ENCODE data around the gene ZNF439.

DNA sequence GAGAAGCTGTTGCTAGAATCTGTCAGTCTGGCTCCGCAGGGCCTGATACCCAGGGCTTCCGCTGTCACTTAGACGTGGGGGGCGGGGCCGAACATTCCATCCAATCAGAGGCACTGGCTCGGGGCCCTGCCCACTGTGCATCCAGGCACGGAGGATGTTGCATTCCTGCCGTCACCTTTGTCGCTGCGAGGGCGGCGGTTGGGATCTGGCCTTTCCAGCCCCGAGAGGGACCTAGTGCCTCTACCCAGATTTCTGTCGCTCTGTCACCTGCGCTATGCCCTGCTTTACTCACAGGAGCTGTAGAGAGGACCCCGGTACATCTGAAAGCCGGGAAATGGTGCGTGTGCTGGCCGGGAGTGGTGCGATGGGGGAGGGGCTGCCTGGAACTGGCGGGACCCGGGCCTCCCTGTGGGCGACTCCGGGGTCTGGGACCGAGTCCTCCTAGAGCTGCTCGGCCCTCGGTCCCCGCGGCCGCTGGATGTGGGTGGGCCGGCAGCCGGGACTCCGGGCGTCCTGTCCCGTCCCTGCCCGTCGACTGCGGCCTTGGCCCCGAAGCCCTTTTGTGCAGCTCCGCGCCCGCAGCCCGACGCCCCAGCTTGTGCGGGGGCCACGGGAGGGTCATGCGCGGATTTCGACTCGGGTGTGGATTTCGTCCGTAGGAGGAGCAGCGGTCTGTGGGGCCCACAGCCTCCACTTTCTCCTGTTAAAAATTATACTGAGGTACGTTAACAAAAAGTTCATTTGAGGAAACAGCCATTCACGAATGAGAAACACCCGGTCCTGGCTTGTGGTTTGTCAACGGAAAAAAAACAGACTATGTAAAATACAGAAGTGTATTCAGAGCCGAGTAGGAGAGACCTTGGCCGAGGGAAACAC is at the start of gene ZNF439:
- TF ChIP-seq, protein P1, sequence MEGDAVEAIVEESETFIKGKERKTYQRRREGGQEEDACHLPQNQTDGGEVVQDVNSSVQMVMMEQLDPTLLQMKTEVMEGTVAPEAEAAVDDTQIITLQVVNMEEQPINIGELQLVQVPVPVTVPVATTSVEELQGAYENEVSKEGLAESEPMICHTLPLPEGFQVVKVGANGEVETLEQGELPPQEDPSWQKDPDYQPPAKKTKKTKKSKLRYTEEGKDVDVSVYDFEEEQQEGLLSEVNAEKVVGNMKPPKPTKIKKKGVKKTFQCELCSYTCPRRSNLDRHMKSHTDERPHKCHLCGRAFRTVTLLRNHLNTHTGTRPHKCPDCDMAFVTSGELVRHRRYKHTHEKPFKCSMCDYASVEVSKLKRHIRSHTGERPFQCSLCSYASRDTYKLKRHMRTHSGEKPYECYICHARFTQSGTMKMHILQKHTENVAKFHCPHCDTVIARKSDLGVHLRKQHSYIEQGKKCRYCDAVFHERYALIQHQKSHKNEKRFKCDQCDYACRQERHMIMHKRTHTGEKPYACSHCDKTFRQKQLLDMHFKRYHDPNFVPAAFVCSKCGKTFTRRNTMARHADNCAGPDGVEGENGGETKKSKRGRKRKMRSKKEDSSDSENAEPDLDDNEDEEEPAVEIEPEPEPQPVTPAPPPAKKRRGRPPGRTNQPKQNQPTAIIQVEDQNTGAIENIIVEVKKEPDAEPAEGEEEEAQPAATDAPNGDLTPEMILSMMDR (IDR thresholded peaks at IDR 0.05; ENCODE audit: control extremely low read depth in 1 of 3, insufficient read depth in 1 of 3, low read depth in 1 of 3, low read length in 3 of 3), result no peak
- TF ChIP-seq SIN3A (conservative IDR thresholded peaks at IDR 0.05 in 1 of 2, IDR thresholded peaks at IDR 0.05 in 1 of 2; ENCODE audit: low read depth in 1 of 2, low read length in 2 of 2), result no peak

All from H1 (cell line).